Measurements from ENCODE around the gene HNRNPA2B1. TPM values are rescaled to one million over a fixed set of nuclear protein-coding genes. Genes with fewer than 3 reads are reported as not detected.
"Not testable (repeated sequence)": the region's sequence is repeated elsewhere in the genome, so short reads cannot be mapped to it uniquely, and the experiment has no call there.

HNRNPA2B1 gene
- total RNA-seq, 1 experiment from 2014 or later, result 512 TPM

GRCh38 chr7:26147646-26148306, 52.8 kb downstream of the HNRNPA2B1 start:
- not testable (repeated sequence) for DNase-seq (ENCODE audit: low read depth)

- DNase-seq (ENCODE audit: low read depth), result peak; percentile 56
These were observed 53.5 kb downstream of the HNRNPA2B1 start for GRCh38 chr7:26147030-26147429.

GRCh38 chr7:26145238-26145637, 55.3 kb downstream of the HNRNPA2B1 start:
- DNase-seq (ENCODE audit: low read depth), result no peak

- no peak for DNase-seq (ENCODE audit: low read depth)
These were observed 56.1 kb downstream of the HNRNPA2B1 start for GRCh38 chr7:26144184-26145080.

GRCh38 chr7:26143298-26144048, 57.1 kb downstream of the HNRNPA2B1 start:
- peak; percentile 27 for DNase-seq (ENCODE audit: low read depth)

GRCh38 chr7:26141077-26141476, 59.5 kb downstream of the HNRNPA2B1 start:
- DNase-seq (ENCODE audit: low read depth), result no peak

- DNase-seq (ENCODE audit: low read depth), result no peak
These were observed 60.2 kb downstream of the HNRNPA2B1 start for GRCh38 chr7:26140380-26140779.

Other genes starting within 250 kb of the HNRNPA2B1 start
- 273 and 296 TPM in 2 replicates for gene NFE2L3, start 48.5 kb downstream of the HNRNPA2B1 start, total RNA-seq (2014; rRNA removed; shearing (Covaris generic))
- gene CBX3, start 999 bp upstream of the HNRNPA2B1 start, total RNA-seq (2014; rRNA removed; shearing (Covaris generic)), result 495 and 643 TPM in 2 replicates
- gene SNX10, start 91.1 kb upstream of the HNRNPA2B1 start, total RNA-seq (2014; rRNA removed; shearing (Covaris generic)), result 54.2 and 66.5 TPM in 2 replicates